ENCODE data around the gene PSTPIP1. TPM values are rescaled to one million over a fixed set of nuclear protein-coding genes. Genes with fewer than 3 reads are reported as not detected.

PSTPIP1 gene
- total and polyA plus RNA-seq, 7 donors = 0.97 to 2.2 (median 1.3) TPM

DNA sequence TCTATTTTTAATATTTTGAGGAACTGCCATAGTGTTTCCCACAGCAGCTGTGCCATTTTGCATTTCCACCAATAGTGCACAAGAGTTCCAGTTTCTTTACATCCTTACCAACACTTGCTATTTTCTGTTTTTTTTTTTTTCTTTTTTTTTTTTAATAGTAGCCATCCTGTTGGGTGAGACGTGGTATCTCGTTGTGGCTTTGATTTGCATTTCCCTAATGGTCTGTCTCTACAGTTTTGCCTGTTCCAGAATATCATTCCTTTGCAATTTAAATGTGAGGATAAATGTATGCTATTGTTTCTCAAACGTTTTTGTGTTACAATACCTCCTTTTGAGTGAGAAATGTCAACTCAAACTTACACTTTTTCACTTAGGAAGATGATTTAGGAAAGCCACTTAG lies 41.0 kb upstream of the PSTPIP1 start:
- ATAC-seq = no peak
- WGBS, 3 donors = 54 to 57% (median 57%) methylated on average over 3 of the region's 3 CpGs

DNA sequence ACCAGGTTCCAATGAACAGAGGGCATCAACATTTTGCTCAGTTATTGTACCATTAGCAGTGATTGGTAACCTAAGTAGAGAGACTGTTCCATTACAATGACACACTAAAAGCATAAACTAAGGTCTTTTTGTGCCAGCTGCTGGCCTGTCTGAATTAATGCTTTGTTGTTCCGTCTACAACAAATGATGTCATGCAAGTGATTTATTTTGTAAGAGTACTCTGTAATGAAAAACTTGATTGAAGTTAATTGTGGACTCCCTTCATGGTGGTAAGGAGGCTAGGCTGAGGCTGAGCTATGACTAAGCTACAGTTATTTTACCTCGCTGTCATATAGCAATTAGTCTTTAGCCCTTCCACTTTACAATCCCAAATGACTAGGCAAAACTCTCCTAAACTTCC lies 40.2 kb upstream of the PSTPIP1 start:
- DNase-seq (no peak), ATAC-seq (no peak)
- Histone ChIP-seq H3K27me3 (ENCODE audit: insufficient read depth in 3 of 3, low read length in 2 of 3) (no peaks in the 10 kb centered on the region), H3K4me1 (no peaks in the 10 kb centered on the region), H3K36me3 (ENCODE audit: insufficient read depth in 1 of 2, low read depth in 1 of 2) (peaks cover 0 to 20% of the 10 kb centered on the region in 2 donors), H3K27ac (no peak overlapping the region), H3K9me3 (no peaks in the 10 kb centered on the region), H3K4me3 (no peak overlapping the region)
- intact Hi-C loops (cut with DNase I) = no loop called here
- TF ChIP-seq, protein P1, sequence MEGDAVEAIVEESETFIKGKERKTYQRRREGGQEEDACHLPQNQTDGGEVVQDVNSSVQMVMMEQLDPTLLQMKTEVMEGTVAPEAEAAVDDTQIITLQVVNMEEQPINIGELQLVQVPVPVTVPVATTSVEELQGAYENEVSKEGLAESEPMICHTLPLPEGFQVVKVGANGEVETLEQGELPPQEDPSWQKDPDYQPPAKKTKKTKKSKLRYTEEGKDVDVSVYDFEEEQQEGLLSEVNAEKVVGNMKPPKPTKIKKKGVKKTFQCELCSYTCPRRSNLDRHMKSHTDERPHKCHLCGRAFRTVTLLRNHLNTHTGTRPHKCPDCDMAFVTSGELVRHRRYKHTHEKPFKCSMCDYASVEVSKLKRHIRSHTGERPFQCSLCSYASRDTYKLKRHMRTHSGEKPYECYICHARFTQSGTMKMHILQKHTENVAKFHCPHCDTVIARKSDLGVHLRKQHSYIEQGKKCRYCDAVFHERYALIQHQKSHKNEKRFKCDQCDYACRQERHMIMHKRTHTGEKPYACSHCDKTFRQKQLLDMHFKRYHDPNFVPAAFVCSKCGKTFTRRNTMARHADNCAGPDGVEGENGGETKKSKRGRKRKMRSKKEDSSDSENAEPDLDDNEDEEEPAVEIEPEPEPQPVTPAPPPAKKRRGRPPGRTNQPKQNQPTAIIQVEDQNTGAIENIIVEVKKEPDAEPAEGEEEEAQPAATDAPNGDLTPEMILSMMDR (IDR thresholded peaks at IDR 0.05) = no peak
- WGBS, 3 donors = 46 to 53% (median 48%) methylated on average over 2 of the region's 2 CpGs

More for the DNA sequence above, 41.0 kb upstream of the PSTPIP1 start:
- Histone ChIP-seq H3K9me3 (no peaks in the 10 kb centered on the region), H3K4me1 (no peaks in the 10 kb centered on the region), H3K27me3 (ENCODE audit: insufficient read depth in 3 of 3, low read length in 2 of 3) (no peaks in the 10 kb centered on the region), H3K4me3 (no peak overlapping the region), H3K27ac (no peak overlapping the region), H3K36me3 (ENCODE audit: insufficient read depth in 1 of 2, low read depth in 1 of 2) (peaks cover 0 to 28% of the 10 kb centered on the region in 2 donors)
- DNase-seq = no peak
- TF ChIP-seq, protein P1 (IDR thresholded peaks at IDR 0.05) = no peak
- intact Hi-C loops (cut with DNase I) = no loop called here

DNA sequence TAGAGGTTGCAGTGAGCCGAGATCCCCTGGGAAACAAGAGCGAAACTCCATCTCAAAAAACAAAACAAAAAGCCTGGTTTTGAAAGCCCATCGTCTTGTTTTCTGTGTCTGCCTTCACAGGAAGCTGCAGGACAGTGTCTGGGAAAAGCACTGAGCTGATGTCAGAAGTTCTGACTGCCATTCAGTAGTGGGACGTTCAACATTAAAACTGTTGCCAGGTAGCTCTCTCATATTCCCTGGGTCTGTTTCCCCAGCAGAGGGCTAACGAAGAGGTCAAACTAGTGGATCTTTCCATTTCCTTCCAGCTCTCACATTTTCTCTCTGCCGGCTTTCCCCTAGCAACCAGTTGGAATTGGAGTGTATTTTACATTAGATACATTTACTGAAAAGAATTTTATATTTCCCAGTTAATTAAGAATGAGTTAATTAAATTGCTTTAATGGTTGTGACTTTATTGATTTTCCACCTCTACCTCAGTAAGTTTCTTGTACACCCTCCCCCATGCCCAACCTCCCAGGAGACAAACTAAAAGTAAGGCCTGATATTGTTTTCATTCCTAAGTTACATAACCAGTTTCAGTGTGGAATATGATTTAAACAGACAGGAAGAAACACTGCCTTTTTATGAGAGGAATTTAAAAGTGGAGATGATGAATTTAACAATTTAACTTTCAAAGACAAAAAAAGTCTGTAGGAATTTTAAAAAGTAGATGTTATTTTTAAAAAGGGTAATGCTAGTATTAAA lies 33.5 kb upstream of the PSTPIP1 start:
- H3K27me3 ChIP-seq (ENCODE audit: insufficient read depth in 3 of 3, low read length in 2 of 3) = no peaks in the 10 kb centered on the region
- intact Hi-C loops (cut with DNase I) = no loop called here
- no peaks in the 10 kb centered on the region for H3K36me3 ChIP-seq (ENCODE audit: insufficient read depth in 1 of 2, low read depth in 1 of 2)
- TF ChIP-seq, protein P1 (IDR thresholded peaks at IDR 0.05) = no peak
- H3K9me3 ChIP-seq = no peaks in the 10 kb centered on the region
- ATAC-seq = no peak
- 54 to 61% (median 57%) methylated on average over 6 of the region's 6 CpGs for WGBS, 3 donors
- no peaks in the 10 kb centered on the region for H3K4me1 ChIP-seq
- H3K27ac ChIP-seq = no peak overlapping the region
- no peak for DNase-seq
- no peak overlapping the region for H3K4me3 ChIP-seq

DNA sequence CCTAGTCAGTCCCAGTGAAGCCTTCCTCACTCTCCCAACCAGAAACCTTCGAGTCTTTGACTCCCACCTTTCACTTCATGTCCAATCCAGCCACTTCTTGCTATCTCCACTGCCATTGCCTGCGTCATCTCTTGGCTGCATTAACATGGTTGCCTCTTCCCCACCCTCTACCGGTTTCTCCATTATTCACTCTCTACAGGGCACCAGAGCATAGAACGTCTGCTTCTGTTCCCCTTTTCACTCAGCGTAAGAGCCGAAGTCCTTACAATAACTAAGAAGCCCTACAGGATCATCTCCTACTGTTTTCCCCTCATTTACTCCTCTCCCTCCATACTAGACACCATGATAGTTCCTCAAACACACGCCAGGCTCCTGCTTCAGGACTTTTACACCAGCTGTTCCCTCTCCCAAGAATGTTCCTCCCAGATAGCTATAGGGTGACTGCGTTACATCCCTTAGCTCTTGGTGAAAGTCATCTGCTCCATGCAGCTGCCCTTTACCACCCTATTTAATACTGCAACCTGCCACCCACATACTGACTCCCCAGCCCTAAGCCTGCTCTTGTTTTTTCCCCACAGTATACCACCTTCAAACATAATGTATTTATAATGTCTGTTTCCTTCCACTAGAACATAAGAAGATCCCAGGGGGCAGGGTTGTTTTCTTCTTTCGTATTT lies 32.5 kb upstream of the PSTPIP1 start:
- Histone ChIP-seq H3K36me3 (ENCODE audit: insufficient read depth in 1 of 2, low read depth in 1 of 2) (no peaks in the 10 kb centered on the region), H3K27me3 (ENCODE audit: insufficient read depth in 3 of 3, low read length in 2 of 3) (no peaks in the 10 kb centered on the region), H3K4me3 (no peak overlapping the region), H3K4me1 (no peaks in the 10 kb centered on the region), H3K27ac (no peak overlapping the region), H3K9me3 (no peaks in the 10 kb centered on the region)
- TF ChIP-seq, protein P1 (IDR thresholded peaks at IDR 0.05) = no peak
- intact Hi-C loops (cut with DNase I) = no loop called here
- ATAC-seq (no peak), DNase-seq (no peak)
- WGBS, 3 donors = 88 to 91% (median 90%) methylated on average over 9 of the region's 9 CpGs

All from psoas muscle (tissue), 8 donors.